HG02884 (cell line): Measurements from ENCODE around the gene GGA1.
A peak's percentile ranks its signal among the peaks of the same experiment; 100 is the strongest.

ENCODE experiments used
- ATAC-seq: cut with Tn5 transposase; IDR thresholded peaks from one replicate; pipeline ENCODE4 v1.9.1; 2021; ENCODE audit warnings: mild to moderate bottlenecking, moderate library complexity; ENCODE audit not compliant: unreplicated experiment

The GGA1 gene

GRCh38 chr22:37630839-37631435 is 22.3 kb downstream of the GGA1 start:
- ATAC-seq, result no peak

DNA sequence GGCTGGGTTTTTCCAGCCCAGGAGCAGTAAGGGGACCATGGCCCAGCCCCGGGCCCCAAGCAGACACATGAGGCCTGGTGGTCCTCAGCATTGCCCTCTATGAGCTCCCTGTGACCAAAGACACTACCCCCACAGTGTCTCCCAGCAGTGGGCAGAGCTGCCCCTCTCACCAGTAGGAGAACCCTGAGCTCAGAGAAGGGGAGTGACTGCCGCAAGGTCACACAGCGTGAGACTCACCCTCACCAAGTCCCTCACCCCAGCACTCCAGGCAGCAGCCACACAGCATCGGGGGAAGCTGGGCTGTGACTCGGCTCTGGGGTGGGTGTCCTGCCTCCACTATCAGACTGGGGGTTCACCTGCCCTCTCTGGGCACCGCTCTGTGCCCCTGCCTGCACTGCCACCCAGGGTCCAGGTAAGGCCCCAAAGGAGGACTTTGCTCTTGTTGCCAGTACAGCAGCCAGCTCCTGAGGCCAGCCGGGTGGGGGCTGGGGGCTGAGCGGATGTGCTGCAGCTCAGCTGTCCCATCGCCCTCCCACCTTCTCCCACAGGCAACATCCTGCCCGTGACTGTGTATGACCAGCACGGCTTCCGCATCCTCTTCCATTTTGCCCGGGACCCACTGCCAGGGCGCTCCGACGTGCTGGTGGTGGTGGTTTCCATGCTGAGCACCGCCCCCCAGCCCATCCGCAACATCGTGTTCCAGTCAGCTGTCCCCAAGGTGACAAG is 23.0 kb downstream of the GGA1 start:
- no peak for ATAC-seq

- ATAC-seq, result no peak
These were observed 23.8 kb downstream of the GGA1 start for GRCh38 chr22:37632174-37633088.

DNA sequence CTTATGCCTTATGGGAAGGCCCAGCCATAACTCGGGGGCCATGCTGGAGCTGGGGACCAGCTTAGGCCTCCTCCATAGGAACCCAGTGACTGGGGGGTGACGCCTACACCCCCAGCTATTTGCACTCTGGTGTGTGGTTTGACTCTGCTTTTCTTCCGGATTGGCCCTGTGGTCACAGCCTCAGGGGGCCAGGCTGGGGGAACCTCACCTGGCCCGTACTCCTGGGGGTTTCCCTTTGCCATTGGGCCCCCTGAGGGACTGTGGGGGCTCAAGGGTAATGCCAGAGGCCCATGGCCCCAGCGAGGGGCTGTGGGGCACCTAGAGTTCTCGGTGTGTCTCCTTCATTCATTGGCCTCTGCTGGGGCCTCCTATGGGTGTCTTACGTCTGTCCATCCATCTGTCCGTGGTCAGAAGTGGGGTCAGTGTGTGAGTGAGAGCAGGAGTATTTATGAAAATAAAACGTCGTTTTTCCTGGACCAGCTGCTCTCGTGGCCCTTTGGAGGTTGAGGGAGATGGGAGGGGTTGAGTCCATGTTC is 24.5 kb downstream of the GGA1 start:
- peak; percentile 39 for ATAC-seq

GRCh38 chr22:37633625-37634416 is 25.2 kb downstream of the GGA1 start:
- ATAC-seq, result peak; percentile 41

DNA sequence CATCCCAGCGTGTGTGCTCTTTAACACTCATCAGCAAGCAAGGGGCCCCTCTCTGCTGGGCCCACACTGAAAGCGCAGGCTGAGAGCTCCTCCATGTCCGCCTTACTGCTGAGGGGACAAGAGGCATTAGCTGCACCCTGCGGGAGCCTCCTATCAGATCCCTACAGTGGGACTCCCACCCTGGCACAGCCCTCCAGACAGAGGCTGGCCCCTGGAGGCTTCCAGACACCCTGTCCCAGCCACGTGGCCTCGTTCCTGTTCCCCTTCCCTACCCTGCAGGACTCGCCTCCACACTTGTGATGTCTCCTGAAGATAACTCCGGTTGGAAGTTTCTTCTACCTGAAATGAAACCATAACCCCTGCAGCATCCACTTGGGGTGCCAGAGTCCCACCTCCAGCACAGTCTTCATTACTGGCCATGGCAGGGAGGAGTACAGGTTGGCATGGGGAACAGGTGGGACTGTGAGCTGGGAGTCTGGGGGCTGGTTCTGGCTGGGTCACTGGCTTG is 25.8 kb downstream of the GGA1 start:
- ATAC-seq, result no peak

- ATAC-seq, result no peak
These were observed 26.5 kb downstream of the GGA1 start for GRCh38 chr22:37635157-37635556.

GRCh38 chr22:37636186-37636948 is 27.7 kb downstream of the GGA1 start:
- ATAC-seq, result no peak

GRCh38 chr22:37636949-37637273 is 28.3 kb downstream of the GGA1 start:
- no peak for ATAC-seq

GRCh38 chr22:37638391-37639069 is 29.9 kb downstream of the GGA1 start:
- ATAC-seq, result no peak

- ATAC-seq, result no peak
These were observed 30.6 kb downstream of the GGA1 start, which contains the start of gene SH3BP1 for GRCh38 chr22:37639070-37639760. TSS of gene SH3BP1 (plus strand) at chr22:37639669. CDS start at chr22:37639788, 119 bp downstream.

DNA sequence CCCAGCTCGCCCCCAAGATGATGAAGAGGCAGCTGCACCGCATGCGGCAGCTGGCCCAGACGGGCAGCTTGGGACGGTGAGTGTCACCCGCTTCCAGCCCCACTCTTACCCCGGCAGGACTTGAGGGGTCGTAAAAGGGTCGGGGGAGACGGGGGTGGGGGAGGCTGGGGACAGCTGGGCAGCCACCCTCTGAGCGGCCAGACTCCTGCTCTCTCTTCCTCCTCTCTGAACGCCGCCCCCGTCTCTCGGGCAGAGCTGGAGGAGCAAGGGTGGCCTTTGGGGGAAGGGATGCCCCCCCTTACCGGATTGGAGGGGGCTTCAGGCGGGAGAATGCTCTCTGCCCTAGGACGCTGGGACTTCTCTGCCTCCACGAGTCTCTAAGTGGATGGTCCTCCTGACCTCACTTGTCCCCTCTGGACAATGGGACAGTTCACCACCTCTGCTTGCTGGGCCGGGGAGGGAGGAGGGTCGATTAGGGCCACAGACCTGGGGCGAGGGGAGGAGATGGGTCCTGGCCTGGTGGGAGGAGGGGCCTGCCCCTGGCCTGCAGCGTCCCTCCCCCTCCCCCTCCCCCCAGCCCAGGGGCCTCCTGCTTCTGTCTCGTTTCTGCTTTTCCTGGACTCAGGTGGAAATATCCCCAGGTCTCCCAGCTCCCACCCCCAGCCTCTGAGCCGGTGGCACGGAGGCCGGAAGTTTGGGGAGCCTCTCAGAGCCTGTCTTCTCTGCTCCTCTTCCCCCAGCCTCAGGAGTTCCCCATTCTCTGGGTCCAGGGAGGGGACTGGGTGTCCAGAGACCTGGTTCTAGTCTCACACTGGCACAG is 31.3 kb downstream of the GGA1 start:
- no peak for ATAC-seq

DNA sequence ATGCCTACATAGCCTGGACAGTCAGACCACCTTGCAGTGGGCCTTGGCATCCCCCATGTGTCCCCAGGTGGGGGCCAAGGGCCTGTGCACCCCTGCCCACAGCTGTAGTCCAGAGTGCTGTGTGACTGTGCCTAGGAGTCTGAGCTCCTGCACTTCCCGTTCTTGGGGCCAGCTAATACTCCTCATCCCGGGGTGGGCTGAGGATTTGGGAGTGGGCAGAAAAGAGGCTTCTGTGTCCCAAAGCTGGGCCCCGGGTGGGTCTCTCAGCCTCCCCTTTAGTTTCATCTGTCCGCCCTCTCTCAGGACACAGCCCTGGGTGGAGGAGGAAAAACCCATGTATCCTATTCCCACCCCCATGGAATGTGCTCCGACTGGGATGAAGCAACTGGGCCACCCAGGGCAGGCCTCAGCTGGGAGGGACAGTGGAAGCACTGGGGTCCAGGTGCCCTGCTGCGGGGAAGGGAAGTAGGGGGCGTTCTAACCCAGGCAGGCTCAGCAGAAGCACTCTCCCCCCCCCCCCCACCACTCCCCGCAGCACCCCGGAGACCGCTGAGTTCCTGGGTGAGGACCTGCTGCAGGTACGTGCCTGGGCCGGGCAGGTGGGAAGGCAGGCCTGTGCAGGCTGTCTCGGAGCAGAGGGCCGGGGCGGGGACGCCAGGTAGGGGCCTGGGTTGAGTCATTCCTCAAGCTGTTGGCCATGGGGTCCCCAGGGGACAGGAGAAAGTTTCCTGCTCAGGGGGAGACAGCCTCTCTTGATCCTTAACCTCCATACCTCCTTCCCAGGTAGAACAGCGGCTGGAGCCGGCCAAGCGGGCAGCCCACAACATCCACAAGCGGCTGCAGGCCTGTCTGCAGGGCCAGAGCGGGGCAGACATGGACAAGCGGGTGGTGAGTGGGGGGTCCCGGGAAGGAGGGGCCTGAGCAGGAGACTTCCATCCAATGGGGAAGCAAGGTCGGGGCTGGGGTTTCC is 32.2 kb downstream of the GGA1 start:
- no peak for ATAC-seq

DNA sequence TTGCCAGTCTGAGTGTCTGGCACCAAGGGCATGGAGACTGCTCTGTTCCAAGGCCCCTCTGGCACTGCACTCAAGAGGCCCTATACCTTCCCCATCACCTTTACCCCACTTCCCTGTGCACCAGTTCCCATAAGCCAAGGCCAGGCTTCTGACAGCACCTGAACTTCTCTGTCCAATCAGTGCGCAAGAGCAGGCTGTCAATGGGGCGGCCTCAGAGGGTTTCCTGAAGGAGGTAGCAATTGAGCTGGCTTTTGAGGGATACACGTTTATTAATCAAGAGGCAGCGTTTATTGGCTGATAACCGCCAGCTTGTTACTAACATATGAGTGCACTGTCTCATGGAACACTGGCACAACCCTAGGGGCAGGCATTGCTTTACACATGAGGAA is 32.9 kb downstream of the GGA1 start:
- no peak for ATAC-seq

DNA sequence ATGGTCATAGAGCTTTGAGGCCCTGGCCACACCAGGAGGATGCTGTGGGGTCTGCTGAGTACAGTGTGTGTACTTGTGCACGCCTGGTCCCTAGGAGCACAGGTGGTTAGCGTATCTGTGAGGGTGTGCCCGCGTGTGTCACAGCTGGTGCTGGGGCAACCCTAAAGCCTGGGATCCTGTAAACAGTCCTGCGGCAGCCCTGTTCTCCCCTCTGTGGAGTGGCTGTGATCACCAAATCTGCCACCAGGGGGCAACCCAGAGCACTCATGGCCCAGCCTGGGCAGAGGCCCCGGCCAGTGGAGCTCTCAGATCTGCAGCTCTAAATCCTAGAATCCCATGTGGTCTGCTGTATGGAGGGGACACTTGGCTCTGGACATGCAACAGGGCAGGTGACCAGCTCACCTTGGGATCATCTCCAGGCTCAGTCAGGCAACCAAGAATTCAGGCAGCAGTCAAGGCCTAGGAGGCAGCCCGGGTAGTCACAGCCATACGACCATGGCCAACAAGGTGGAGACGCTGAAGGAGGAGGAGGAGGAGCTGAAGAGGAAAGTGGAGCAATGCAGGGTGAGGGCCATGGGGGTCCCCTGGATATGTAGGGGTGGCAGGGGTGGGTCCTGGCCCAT is 34.7 kb downstream of the GGA1 start:
- no peak for ATAC-seq

GRCh38 chr22:37647317-37647716 is 38.7 kb downstream of the GGA1 start:
- no peak for ATAC-seq
